Large intestine (tissue), 3 donors: ENCODE data around the gene SLC26A4. TPM values are rescaled to one million over a fixed set of nuclear protein-coding genes. Genes with fewer than 3 reads are reported as not detected.
A peak's percentile ranks its signal among the peaks of the same experiment; 100 is the strongest.

Source experiments
- DNase-seq, 2 donors: peaks; one replicate each; pipeline versions ENCODE4 v3.0.0 to v3.0.0-alpha.2; 2013
- H3K27ac ChIP-seq: one replicate; pipeline ENCODE4 v1.5.1; 2013; ENCODE audit warnings: low read length
- H3K27me3 ChIP-seq: 2 replicates; pipeline ENCODE4 v1.6.1; 2013; ENCODE audit warnings: low read length; ENCODE audit not compliant: control insufficient read depth, insufficient read depth
- H3K36me3 ChIP-seq: 2 replicates; pipeline ENCODE4 v1.6.1; 2013; ENCODE audit warnings: low read length; ENCODE audit not compliant: control insufficient read depth, insufficient read depth
- H3K4me1 ChIP-seq: one replicate; pipeline ENCODE4 v1.6.1; 2013; ENCODE audit warnings: low read length; ENCODE audit not compliant: control insufficient read depth, insufficient read depth
- H3K4me3 ChIP-seq: one replicate; pipeline ENCODE4 v1.5.1; 2013; ENCODE audit warnings: low read length
- H3K9me3 ChIP-seq: one replicate; pipeline ENCODE4 v1.6.1; 2013; ENCODE audit warnings: mild to moderate bottlenecking, low read depth, low read length, moderate library complexity; ENCODE audit not compliant: control insufficient read depth
- WGBS: methylation state at CpG from one replicate; pipeline ENCODE4 v1.1.5; 2013; ENCODE audit warnings: low lambda C conversion rate; ENCODE audit not compliant: insufficient coverage; 5-methylcytosine and 5-hydroxymethylcytosine counted together
- polyA plus RNA-seq: library from polyadenylated mRNA; unstranded; fragments of 120-200 nt; gene quantifications from one replicate; pipeline ENCODE4 v1.2.1, GENCODE V29; 2013

SLC26A4 gene
- polyA plus RNA-seq, 1 donor = 0.28 TPM

GRCh38 chr7:107743567-107744344 is 83.1 kb downstream of the SLC26A4 start, which contains the start of gene CBLL1:
CBLL1 (plus strand) TSS chr7:107744142; CDS start chr7:107744164, 22 bp downstream.
- WGBS = no CpG with 5 or more reads among the region's 56 CpGs
- H3K4me1 ChIP-seq = peaks cover 13% of the 10 kb centered on the region
- peak within 1 kb of the TSS; percentile 96 for H3K27ac ChIP-seq
- no peaks in the 10 kb centered on the region for H3K9me3 ChIP-seq
- H3K27me3 ChIP-seq = no peaks in the 10 kb centered on the region
- peak; percentile 95 to 98 for DNase-seq
- H3K36me3 ChIP-seq = no peaks in the 10 kb centered on the region
- H3K4me3 ChIP-seq = peak within 1 kb of the TSS; percentile 90

- WGBS = no CpG with 5 or more reads among the region's 22 CpGs
- peak overlapping the region; percentile 90 for H3K4me3 ChIP-seq
- peaks cover 13% of the 10 kb centered on the region for H3K4me1 ChIP-seq
- H3K27ac ChIP-seq = peak overlapping the region; percentile 96
- H3K9me3 ChIP-seq = no peaks in the 10 kb centered on the region
- H3K36me3 ChIP-seq = no peaks in the 10 kb centered on the region
- H3K27me3 ChIP-seq = no peaks in the 10 kb centered on the region
- no peak for DNase-seq
Observed at GRCh38 chr7:107744345-107744750, 83.7 kb downstream of the SLC26A4 start.

- H3K27ac ChIP-seq = no peak overlapping the region
- no peaks in the 10 kb centered on the region for H3K27me3 ChIP-seq
- WGBS = no CpG with 5 or more reads among the region's 3 CpGs
- H3K4me1 ChIP-seq = peaks cover 13% of the 10 kb centered on the region
- no peaks in the 10 kb centered on the region for H3K9me3 ChIP-seq
- peaks cover 11% of the 10 kb centered on the region for H3K36me3 ChIP-seq
- no peak overlapping the region for H3K4me3 ChIP-seq
- DNase-seq = no peak
Observed at GRCh38 chr7:107746006-107746405, 85.4 kb downstream of the SLC26A4 start.

DNA sequence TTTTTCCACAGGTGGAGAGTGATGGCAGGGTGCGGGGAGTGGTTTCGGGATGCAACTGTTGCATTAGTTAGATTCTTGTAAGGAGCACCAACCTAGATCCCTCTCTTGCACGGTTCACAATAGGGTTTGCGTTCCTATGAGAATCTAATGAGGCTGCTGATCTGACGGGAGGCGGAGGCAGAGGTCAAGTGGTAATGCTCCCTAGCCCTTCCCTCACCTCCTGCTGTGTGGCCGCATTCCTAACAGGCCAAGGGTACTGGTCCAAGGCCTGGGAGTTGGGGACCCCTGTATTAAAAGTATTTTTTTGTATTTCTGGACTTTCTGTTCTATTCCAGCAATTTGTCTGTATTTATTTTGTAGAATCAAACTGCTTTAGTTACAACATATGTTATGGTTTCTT is 90.5 kb downstream of the SLC26A4 start:
- Histone ChIP-seq H3K4me1 (no peaks in the 10 kb centered on the region), H3K9me3 (no peaks in the 10 kb centered on the region), H3K4me3 (no peak overlapping the region), H3K27ac (no peak overlapping the region), H3K27me3 (no peaks in the 10 kb centered on the region), H3K36me3 (peaks cover 29% of the 10 kb centered on the region)
- no CpG with 5 or more reads among the region's 7 CpGs for WGBS
- DNase-seq = no peak

DNA sequence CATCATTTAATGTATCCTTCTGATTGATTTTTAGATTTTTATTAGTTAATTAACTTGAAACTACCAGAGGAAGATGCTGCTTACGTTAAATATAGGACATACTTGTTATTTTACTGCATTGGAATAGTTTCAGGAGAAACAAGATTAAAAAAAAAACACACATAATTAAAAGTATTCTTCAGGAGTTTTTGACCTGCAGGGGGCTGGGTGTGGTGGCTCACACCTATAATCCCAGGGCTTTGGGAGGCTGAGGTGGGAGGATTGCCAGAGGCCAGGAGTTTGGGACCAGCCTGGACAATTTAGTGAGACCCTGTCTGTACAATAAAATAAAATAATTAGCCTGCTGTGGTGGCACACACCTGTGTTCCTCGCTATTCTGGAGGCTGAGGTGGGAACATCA is 94.0 kb downstream of the SLC26A4 start:
- H3K4me3 ChIP-seq = no peak overlapping the region
- no peaks in the 10 kb centered on the region for H3K27me3 ChIP-seq
- no peaks in the 10 kb centered on the region for H3K9me3 ChIP-seq
- peaks cover 48% of the 10 kb centered on the region for H3K36me3 ChIP-seq
- H3K27ac ChIP-seq = no peak overlapping the region
- 100% methylated on average over 1 of the region's 2 CpGs for WGBS
- no peaks in the 10 kb centered on the region for H3K4me1 ChIP-seq
- DNase-seq = no peak

DNA sequence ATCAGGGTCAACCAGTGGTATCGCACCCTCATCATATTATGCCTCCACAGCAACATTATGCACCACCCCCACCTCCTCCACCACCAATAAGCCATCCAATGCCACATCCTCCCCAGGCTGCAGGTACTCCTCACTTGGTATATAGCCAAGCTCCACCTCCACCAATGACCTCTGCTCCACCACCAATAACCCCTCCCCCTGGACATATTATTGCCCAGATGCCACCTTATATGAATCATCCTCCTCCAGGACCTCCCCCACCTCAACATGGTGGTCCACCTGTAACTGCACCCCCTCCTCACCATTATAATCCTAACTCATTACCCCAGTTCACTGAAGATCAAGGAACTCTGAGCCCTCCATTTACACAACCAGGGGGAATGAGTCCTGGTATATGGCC is 98.0 kb downstream of the SLC26A4 start:
- 100% methylated on average over 1 of the region's 1 CpG for WGBS
- no peak overlapping the region for H3K27ac ChIP-seq
- no peaks in the 10 kb centered on the region for H3K27me3 ChIP-seq
- no peak overlapping the region for H3K4me3 ChIP-seq
- no peaks in the 10 kb centered on the region for H3K9me3 ChIP-seq
- peaks cover 31% of the 10 kb centered on the region for H3K36me3 ChIP-seq
- no peaks in the 10 kb centered on the region for H3K4me1 ChIP-seq
- no peak for DNase-seq

- WGBS = 100% methylated on average over 2 of the region's 2 CpGs
- no peaks in the 10 kb centered on the region for H3K4me1 ChIP-seq
- no peak overlapping the region for H3K27ac ChIP-seq
- H3K36me3 ChIP-seq = peaks cover 25% of the 10 kb centered on the region
- H3K4me3 ChIP-seq = no peak overlapping the region
- no peak for DNase-seq
- H3K27me3 ChIP-seq = no peaks in the 10 kb centered on the region
- H3K9me3 ChIP-seq = no peaks in the 10 kb centered on the region
Observed at GRCh38 chr7:107767391-107767790, 106.8 kb downstream of the SLC26A4 start.

Other genes with a start within 250 kb of the SLC26A4 start
- 2.5 TPM for gene GPR22, start 190.8 kb upstream of the SLC26A4 start, polyA plus RNA-seq
- gene COG5, start 96.9 kb upstream of the SLC26A4 start, polyA plus RNA-seq = 40.7 TPM
- 13.2 TPM for gene DUS4L, start 96.9 kb upstream of the SLC26A4 start, polyA plus RNA-seq
- 46.9 TPM for gene BCAP29, start 80.6 kb upstream of the SLC26A4 start, polyA plus RNA-seq
- gene CBLL1, start 83.3 kb downstream of the SLC26A4 start, polyA plus RNA-seq = 24.5 TPM
- gene SLC26A3, start 142.4 kb downstream of the SLC26A4 start, polyA plus RNA-seq = 176 TPM
- gene DLD, start 230.4 kb downstream of the SLC26A4 start, polyA plus RNA-seq = 100 TPM